Measurements from ENCODE around the gene DLX4.

DLX4 gene, protein sequence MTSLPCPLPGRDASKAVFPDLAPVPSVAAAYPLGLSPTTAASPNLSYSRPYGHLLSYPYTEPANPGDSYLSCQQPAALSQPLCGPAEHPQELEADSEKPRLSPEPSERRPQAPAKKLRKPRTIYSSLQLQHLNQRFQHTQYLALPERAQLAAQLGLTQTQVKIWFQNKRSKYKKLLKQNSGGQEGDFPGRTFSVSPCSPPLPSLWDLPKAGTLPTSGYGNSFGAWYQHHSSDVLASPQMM

GRCh38 chr17:49969134-49969759 is at the start of gene DLX4:
Gene DLX4, plus strand, starts transcription at chr17:49969190. Its CDS starts 279 bp downstream, at chr17:49969469.
- DNase-seq, result no peak

DNA sequence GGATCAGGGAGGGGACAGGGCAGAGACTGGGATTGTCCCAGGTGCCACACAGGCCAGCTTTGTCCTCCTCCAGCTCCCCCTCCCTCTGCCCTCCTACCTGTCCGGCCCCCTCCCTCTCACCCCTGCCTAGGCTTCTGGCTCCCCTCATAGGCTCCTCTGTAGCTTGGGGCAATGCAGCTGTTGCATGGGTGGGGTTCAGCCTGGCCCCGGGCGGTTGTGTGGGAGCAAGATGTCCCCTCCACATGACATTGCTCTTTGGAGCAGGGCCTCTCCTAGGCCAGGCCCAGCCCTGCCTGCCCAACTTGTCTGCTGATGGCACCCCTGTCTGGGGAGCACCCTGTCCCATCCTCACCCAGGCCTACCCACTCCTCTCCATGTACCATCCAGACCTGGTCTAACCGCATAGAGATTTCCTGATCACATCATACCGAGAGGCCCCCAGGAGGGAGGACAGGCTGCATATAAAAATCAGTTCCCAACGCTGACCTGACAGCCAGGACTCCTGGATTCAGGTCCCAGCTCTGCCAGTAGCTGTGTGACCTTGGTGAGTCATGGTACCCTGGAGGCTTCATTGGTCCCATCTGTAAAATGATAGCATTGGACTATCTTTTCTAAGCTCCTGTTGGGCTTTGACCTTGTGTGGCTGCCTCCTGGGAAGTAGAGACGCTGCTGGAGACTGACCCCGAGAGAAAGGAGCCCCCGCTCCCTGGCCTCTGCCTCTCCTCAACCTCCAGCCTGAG is 48.8 kb upstream of the DLX4 start:
- DNase-seq, result no peak

- DNase-seq, result no peak
These were observed 46.9 kb upstream of the DLX4 start for GRCh38 chr17:49922095-49922494.

- DNase-seq, result no peak
These were observed 44.9 kb upstream of the DLX4 start for GRCh38 chr17:49924116-49924515.

DNA sequence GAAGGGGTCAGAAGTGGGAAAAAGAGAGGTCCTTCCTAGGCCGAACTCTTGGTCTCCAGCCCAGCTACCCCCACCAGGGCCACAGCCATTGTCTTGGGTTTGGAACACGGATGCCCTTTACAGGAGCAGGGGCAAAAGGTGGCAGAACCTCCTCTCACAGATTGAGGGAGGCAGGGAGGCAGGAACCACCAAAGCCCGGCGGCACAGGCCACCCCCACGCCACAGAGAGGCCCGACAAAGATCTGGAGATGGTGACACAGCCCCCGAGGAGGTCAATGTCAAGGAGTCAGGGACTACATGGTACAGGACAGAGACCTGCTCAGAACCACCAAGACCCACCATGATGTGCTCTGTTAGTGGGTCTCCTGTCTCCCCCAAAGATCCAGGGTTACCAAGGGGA is 44.4 kb upstream of the DLX4 start:
- DNase-seq, result no peak

DNA sequence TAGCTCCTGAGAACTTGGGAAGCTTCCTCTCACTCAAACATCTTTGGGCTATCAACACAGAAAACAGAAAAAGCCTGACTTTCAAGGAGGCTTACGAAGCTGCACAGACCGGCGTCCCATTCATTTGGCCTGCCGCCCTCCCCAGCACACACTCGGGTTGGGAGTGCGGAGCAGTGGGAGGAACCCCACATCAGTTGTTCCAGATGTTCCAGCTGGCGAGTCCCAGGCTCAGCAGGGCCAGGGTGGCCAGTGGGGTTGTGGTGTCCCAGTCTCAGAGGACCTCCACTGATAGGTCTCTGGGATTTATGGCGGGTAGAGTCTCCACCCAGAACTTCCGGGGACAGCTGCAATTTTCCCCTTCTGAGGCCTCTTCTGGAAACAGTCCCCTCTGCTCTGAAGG is 43.1 kb upstream of the DLX4 start:
- no peak for DNase-seq

GRCh38 chr17:49926886-49927285 is 42.1 kb upstream of the DLX4 start:
- no peak for DNase-seq

DNA sequence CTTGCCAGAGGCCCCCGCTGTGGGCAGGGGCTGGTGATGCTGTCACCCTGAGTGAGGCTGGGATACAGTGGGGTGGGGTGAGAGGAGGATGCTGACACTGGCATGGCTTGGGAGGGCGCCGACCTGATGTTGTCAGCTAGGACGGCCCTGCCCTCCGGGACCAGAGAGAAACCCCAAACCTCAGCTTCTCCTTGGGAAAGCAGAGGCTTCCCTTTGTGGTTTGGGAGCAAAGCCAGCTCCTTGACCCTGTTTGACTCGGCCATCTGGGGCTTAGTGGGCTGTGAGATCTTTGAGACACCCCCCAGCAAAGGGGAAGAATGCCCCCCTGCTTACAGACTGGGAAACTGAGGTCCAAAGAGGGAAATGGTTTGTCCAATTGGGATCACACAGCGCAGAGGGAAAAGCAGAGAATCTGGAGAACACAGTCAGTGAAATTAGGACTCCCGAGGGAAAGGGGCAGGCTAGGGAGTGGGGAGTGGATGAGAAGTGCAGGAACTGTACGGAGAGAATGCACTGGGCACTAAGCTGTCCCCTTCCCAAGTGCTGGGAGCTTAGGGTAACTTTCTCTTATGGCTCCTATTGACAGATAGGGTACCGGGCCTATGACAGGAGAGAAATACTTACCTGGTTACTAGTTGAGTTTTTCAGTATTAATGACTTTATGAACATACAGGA is 40.7 kb upstream of the DLX4 start:
- DNase-seq, result no peak

GRCh38 chr17:49928837-49929475 is 40.0 kb upstream of the DLX4 start:
- no peak for DNase-seq

GRCh38 chr17:49930880-49931279 is 38.1 kb upstream of the DLX4 start:
- DNase-seq, result no peak

DNA sequence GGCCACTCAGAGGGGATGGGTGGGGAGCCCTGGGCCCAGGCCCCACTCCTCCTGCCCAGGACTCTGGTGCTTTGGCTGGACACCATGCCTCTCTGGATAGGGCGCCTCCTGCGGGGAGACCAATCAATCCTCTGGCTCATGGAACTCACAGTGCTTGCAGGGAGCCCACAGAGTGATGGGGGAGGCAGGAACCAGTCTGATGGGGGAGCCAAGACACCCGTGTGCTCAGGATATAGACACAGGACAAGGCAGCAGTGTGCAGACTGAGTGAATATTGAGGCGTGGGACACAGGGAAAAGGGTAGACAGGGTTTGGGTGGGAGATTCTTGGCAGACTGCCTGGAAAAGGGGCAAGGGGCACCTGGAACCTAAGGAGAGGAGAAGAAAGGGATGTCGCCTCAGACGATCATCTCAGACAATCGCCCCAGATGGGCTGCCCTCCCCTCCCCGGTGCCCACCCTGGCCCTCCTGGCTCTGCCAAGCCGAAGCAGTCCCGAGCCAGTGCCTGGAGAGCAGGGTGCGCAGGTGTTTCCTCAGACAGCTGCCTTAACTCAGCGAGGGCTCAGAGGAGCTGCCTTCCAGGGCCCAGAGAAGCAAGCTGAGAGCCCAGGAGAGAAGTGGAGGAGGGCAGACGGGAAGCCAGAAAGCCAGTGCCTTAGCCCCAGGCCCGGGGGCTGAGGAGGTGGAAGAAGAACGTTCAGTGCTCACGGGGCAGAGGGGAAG is 37.4 kb upstream of the DLX4 start:
- no peak for DNase-seq

DNA sequence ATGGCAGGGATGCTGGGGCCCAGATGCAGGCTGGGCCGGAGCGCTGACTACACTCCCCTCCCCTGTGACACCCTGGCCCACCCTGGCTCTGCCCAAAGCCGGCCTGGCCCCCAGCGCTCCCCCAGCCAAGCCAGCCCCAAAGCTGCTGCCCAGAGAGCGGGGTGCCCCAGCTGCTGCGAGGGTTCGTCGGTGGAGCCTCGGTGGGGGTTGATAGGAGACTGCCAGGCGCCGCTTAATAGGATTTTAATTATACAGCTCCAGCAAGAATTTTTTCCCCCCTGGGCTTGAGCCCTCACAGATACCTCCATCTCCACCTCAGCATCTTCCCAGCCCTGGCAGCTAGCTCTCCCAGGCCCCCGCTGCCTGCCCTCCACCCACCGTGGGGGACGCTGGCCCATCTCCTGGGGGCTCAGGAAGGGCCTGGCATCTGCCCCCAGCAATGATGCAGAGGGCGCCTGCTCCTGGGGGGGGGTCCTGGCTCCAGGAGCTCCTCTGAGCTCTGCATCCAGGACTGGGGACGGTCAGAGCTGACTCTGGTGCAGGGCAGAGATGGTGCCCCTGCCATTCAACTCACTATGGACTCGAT is 36.8 kb upstream of the DLX4 start:
- DNase-seq, result no peak

DNA sequence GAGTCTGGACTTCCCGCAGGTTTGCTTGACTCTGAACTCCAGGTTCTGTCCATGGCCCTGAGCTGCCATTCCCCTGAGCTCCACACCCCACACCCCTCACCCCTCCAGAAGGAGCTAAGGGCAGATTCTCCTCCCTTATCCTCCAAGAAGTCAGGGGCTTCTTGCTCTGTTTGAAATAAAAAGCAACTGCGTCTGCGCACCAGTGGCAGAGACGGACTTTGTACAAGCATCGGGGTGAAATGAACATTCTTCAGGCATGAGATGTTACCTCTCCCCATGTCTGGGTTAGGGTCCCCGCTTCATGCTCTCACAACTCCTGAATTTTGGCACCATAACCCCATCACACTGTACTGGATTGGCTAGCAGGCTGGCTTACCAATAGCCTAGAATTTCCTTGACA is 36.1 kb upstream of the DLX4 start:
- no peak for DNase-seq

- DNase-seq, result no peak
These were observed 33.3 kb upstream of the DLX4 start for GRCh38 chr17:49935526-49936210.

DNA sequence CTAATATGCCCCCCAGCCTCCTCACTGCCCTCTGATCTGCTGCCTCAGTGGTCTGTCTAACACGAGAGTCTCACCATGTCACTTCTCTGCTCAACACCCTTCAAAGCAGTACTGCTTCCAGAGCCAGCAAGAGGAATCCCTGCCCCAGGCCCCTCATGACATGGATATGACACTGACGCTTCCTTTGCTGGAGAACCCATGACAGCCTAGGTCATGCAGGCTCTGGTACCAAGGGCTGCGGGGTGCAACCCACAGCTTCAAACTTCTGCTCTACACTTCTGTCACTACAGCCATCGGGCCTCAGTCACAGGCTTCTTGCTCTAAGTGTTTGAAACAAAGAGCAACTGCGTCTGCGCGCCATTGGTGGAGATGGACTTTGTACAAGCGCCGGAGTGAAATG is 32.6 kb upstream of the DLX4 start:
- DNase-seq, result no peak

- no peak for DNase-seq
These were observed 29.7 kb upstream of the DLX4 start for GRCh38 chr17:49939318-49939717.

- no peak for DNase-seq
These were observed 27.6 kb upstream of the DLX4 start for GRCh38 chr17:49941427-49941826.

DNA sequence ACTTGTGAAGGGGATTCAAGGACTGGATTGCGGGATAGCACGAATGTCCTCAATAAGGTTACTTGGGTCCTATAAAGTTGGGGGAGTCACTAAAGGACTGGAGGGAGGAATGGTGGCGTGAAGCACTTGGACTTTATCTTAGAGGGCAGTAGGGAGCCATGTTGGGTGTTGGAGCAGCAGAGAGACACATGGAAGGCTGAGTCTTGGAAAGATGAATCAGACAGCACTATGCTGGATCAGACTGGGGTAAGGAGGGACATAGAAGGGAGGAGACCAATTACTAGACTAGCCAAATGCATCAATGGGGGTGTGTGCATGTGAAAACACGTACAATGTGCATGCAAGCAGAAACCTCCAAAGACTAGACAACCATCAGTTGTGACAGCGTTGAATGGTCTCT is 26.0 kb upstream of the DLX4 start:
- DNase-seq, result no peak

DNA sequence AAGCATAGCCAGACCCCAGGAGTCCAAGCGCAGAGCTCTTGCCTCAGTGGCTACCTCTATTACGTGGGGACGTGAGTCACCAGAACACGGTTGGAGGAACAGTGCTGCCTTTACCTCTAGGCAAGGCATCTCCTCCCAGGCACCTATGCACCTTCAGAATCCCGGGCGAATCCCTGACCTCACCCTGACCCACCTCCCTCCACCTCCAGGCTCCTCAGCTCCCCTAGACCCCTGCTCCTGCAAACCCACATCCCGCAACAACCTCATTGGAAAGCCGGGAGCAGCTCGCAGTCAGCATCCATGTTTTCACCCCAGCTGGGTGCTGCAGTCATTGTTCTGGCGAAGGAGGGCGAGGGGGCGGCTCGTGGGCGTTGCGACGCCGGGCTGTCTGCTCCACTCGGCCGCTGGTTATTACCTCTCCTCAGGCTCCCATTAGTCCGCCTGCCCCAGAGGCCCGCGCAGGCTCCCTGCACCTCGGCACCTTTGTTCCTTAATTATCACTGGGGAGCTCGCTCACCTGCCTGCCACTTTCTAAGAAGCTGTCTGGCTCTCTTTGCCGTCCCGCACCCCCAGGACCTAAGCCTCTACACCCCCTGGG is 24.6 kb upstream of the DLX4 start:
- DNase-seq, result no peak

DNA sequence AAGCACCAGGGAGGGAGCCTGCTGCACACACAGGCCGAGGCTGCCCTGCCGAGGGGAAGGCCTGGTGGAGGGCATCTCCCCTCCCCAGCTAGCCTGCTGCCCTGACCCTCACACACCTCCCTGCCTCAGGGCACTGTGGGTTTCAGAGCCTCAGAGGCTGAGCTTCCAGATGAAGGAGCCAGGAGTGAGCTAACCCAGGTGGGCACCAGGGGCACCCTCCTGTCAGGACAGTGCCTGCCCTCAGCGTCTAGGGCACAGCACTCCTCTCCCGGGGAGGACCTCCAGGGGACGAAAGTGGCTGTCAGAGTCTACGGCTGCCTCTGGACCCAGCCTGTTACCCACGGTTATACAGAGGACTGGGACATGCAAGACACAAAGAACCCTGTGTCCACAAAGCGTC is 22.8 kb upstream of the DLX4 start:
- DNase-seq, result no peak

DNA sequence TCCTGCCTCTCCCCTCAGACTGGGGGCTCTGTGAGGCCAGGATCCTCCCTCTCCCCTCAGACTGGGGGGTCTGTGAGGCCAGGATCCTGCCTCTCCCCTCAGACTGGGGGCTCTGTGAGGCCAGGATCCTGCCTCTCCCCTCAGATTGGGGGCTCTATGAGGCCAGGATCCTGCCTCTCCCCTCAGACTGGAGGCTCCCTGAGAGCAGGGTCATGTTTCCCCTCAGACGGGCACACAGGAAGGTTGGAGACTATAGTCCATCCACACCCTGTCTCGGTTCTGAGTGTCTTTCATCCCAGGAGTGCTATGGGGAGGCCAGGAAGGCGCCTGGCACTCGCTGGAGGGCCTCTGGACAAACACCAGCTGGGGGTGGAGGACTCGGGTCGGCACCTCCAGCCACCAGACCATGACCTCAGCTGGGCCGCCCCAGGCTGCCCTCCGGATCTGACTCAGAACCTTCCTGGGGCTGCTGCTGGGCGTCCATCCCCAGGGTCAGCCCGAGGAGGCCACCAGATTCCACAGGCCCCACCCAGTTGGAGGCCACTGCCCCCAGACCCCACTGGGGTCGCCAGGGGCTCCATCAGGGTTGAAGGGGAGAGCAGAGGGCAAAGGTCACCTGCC is 21.9 kb upstream of the DLX4 start:
- no peak for DNase-seq

All from activated CD4-positive, CD25-positive, alpha-beta regulatory T cell treated with anti-CD3 and anti-CD28 coated beads, Interleukin-2, amount 50 U/mL, for 72 hours (primary cell).